H9 (cell line): ENCODE results near the gene CTSW. TPM values are rescaled to one million over a fixed set of nuclear protein-coding genes. Genes with fewer than 3 reads are reported as not detected.

ENCODE experiments used
- DNase-seq: peaks from one replicate; pipeline ENCODE4 v3.0.0-alpha.2; 2017
- H2AFZ ChIP-seq: one replicate; pipeline ENCODE4 v1.6.1; 2013; ENCODE audit warnings: mild to moderate bottlenecking, low read length, control low read depth, moderate library complexity
- H2AK5ac ChIP-seq: 2 replicates; pipeline ENCODE4 v1.6.1; 2013; ENCODE audit warnings: low read length, control low read depth, mixed read lengths; ENCODE audit not compliant: insufficient read length
- H2BK120ac ChIP-seq: one replicate; pipeline ENCODE4 v1.6.1; 2013; ENCODE audit warnings: low read depth, mild to moderate bottlenecking, low read length, control low read depth, inconsistent platforms; ENCODE audit not compliant: poor library complexity, severe bottlenecking
- H2BK12ac ChIP-seq: 2 replicates; pipeline ENCODE4 v1.6.1; 2013; ENCODE audit warnings: low read length, control low read depth, mixed read lengths, low read depth; ENCODE audit not compliant: insufficient read length
- H2BK15ac ChIP-seq: 2 replicates; pipeline ENCODE4 v1.6.1; 2013; ENCODE audit warnings: low read depth, low read length, control low read depth
- H2BK20ac ChIP-seq: one replicate; pipeline ENCODE4 v1.6.1; 2013; ENCODE audit warnings: low read depth, mild to moderate bottlenecking, low read length, control low read depth, inconsistent platforms; ENCODE audit not compliant: poor library complexity, severe bottlenecking
- H2BK5ac ChIP-seq: 2 replicates; pipeline ENCODE4 v1.6.1; 2013; ENCODE audit warnings: low read length, control low read depth, mixed read lengths; ENCODE audit not compliant: insufficient read length
- H3K14ac ChIP-seq: 2 replicates; pipeline ENCODE4 v1.6.1; 2013; ENCODE audit warnings: low read length, control low read depth; ENCODE audit not compliant: insufficient read depth
- H3K18ac ChIP-seq: 2 replicates; pipeline ENCODE4 v1.6.1; 2013; ENCODE audit warnings: low read depth, mild to moderate bottlenecking, mixed read lengths, low read length, control low read depth; ENCODE audit not compliant: insufficient read length
- H3K23ac ChIP-seq: 2 replicates; pipeline ENCODE4 v1.6.1; 2013; ENCODE audit warnings: low read length, control low read depth, mixed read lengths, low read depth; ENCODE audit not compliant: insufficient read length
- H3K23me2 ChIP-seq: 2 replicates; pipeline ENCODE4 v1.6.1; 2013; ENCODE audit warnings: low read depth, mild to moderate bottlenecking, mixed read lengths, low read length, control low read depth; ENCODE audit not compliant: insufficient read length, poor library complexity, severe bottlenecking
- H3K27ac ChIP-seq: 2 replicates; pipeline ENCODE4 v1.5.1; 2013; ENCODE audit warnings: low read length, control low read depth, mixed read lengths, low read depth; ENCODE audit not compliant: insufficient read length
- H3K27me3 ChIP-seq: 2 replicates; pipeline ENCODE4 v1.6.1; 2013; ENCODE audit warnings: low read length, control low read depth, inconsistent platforms; ENCODE audit not compliant: insufficient read depth
- H3K4ac ChIP-seq: 2 replicates; pipeline ENCODE4 v1.6.1; 2013; ENCODE audit warnings: low read depth, mild to moderate bottlenecking, control low read depth, inconsistent platforms, low read length, moderate library complexity
- H3K4me1 ChIP-seq: 2 replicates; pipeline ENCODE4 v1.6.1; 2013; ENCODE audit warnings: low read length, control low read depth, inconsistent platforms; ENCODE audit not compliant: insufficient read depth
- H3K4me2 ChIP-seq: 2 replicates; pipeline ENCODE4 v1.6.1; 2013; ENCODE audit warnings: low read length, control low read depth, mixed read lengths; ENCODE audit not compliant: insufficient read length, insufficient read depth
- H3K56ac ChIP-seq: 2 replicates; pipeline ENCODE4 v1.6.1; 2013; ENCODE audit warnings: low read depth, mild to moderate bottlenecking, mixed read lengths, low read length, control low read depth; ENCODE audit not compliant: insufficient read length
- H3K79me1 ChIP-seq: 2 replicates; pipeline ENCODE4 v1.6.1; 2013; ENCODE audit warnings: low read depth, mild to moderate bottlenecking, moderate library complexity, low read length, control low read depth, inconsistent platforms; ENCODE audit not compliant: insufficient read depth, poor library complexity, severe bottlenecking
- H3K79me2 ChIP-seq: 2 replicates; pipeline ENCODE4 v1.6.1; 2013; ENCODE audit warnings: low read length, control low read depth, inconsistent platforms; ENCODE audit not compliant: insufficient read depth
- H3K9ac ChIP-seq: 2 replicates; pipeline ENCODE4 v1.6.1; 2013; ENCODE audit warnings: low read length, control low read depth, mixed read lengths; ENCODE audit not compliant: insufficient read length; ENCODE audit errors: extremely low read depth
- H3K9me3 ChIP-seq: one replicate; pipeline ENCODE4 v1.6.1; 2013; ENCODE audit warnings: low read depth, low read length, inconsistent platforms; ENCODE audit not compliant: control insufficient read depth
- H3T11ph ChIP-seq: one replicate; pipeline ENCODE4 v1.6.1; 2013; ENCODE audit warnings: mild to moderate bottlenecking, low read length, control low read depth, inconsistent platforms
- H4K20me1 ChIP-seq: one replicate; pipeline ENCODE4 v1.6.1; 2013; ENCODE audit not compliant: control insufficient read depth, insufficient read length, insufficient read depth
- H4K5ac ChIP-seq: 2 replicates; pipeline ENCODE4 v1.6.1; 2013; ENCODE audit warnings: low read depth, mild to moderate bottlenecking, mixed read lengths, low read length, control low read depth; ENCODE audit not compliant: insufficient read length
- H4K8ac ChIP-seq: replicated peaks from 2 replicates; pipeline ENCODE4 v1.6.1; 2013; ENCODE audit warnings: low read length, control low read depth, mixed read lengths, low read depth; ENCODE audit not compliant: insufficient read length
- H4K91ac ChIP-seq: 2 replicates; pipeline ENCODE4 v1.6.1; 2013; ENCODE audit warnings: low read depth, mild to moderate bottlenecking, moderate library complexity, mixed read lengths, low read length, control low read depth; ENCODE audit not compliant: insufficient read length
- H3K27ac Mint-ChIP-seq, 3 experiments: 2 replicates in 2 of 3; 3 replicates in 1 of 3; pipeline ENCODE4 v1.8.0; 2020 to 2021; ENCODE audit warnings: mixed read lengths in 3 of 3, mild to moderate bottlenecking in 1 of 3, moderate library complexity in 1 of 3
- H3K27me3 Mint-ChIP-seq: 2 replicates; pipeline ENCODE4 v1.8.0; 2021; ENCODE audit warnings: low read depth, mild to moderate bottlenecking, moderate library complexity, mixed read lengths
- H3K36me3 Mint-ChIP-seq, 3 experiments: 2 replicates in 2 of 3; 3 replicates in 1 of 3; pipeline ENCODE4 v1.8.0; 2020 to 2021; ENCODE audit warnings: low read depth in 3 of 3, mixed read lengths in 3 of 3; ENCODE audit not compliant: insufficient read depth in 1 of 3
- H3K4me1 Mint-ChIP-seq, 2 experiments: 2 replicates each; pipeline ENCODE4 v1.8.0; 2020; ENCODE audit warnings: mixed read lengths in 2 of 2
- H3K4me3 Mint-ChIP-seq, 2 experiments: 2 replicates in 1 of 2; 3 replicates in 1 of 2; pipeline ENCODE4 v1.8.0; 2020 to 2021; ENCODE audit warnings: mild to moderate bottlenecking in 2 of 2, mixed read lengths in 2 of 2, moderate library complexity in 1 of 2
- H3K9me3 Mint-ChIP-seq, 2 experiments: 2 replicates in 1 of 2; 3 replicates in 1 of 2; pipeline ENCODE4 v1.8.0; 2020; ENCODE audit warnings: mild to moderate bottlenecking in 2 of 2, mixed read lengths in 2 of 2, moderate library complexity in 1 of 2
- CTCF ChIP-seq: fragments of 200-600 bp; sonication (generic); conservative IDR thresholded peaks from 3 replicates; pipeline ENCODE4 v1.8.0; 2021; ENCODE audit warnings: antibody characterized with exemption, mild to moderate bottlenecking
- WGBS: extraction: QIAGEN DNeasy Blood & Tissue Kit; methylation state at CpG from one replicate; pipeline ENCODE4 v1.1.7; 2013; ENCODE audit warnings: missing lambda C conversion rate, low lambda C conversion rate, mixed read lengths; ENCODE audit not compliant: insufficient read length; ENCODE audit errors: extremely low coverage; 5-methylcytosine and 5-hydroxymethylcytosine counted together
- total RNA-seq: library from RNA; stranded (reverse); gene quantifications from 2 replicates; pipeline ENCODE4 v1.2.1, GENCODE V29; 2021

Gene CTSW
- total RNA-seq, 1 experiment from 2014 or later: not detected

GRCh38 chr11:65864706-65865471, 14.7 kb upstream of the CTSW start:
- no peaks in the 10 kb centered on the region for H3K9me3 ChIP-seq
- H3K9me3 Mint-ChIP-seq: peaks cover 0 to 3% of the 10 kb centered on the region in 2 experiments; a peak in 1 of 5 replicates
- no peak overlapping the region for H3K9ac ChIP-seq
- H3K23me2 ChIP-seq: peaks cover 7% of the 10 kb centered on the region
- H3K27ac ChIP-seq: no peak overlapping the region
- H3K23ac ChIP-seq: no peak overlapping the region
- no peak overlapping the region for H2BK20ac ChIP-seq
- no peak overlapping the region for H2BK5ac ChIP-seq
- H3K18ac ChIP-seq: no peak overlapping the region
- H2BK12ac ChIP-seq: no peak overlapping the region
- no CpG with 5 or more reads among the region's 18 CpGs for WGBS
- peaks cover 24 to 41% (median 40%) of the 10 kb centered on the region in 3 experiments; a peak in 6 of 7 replicates for H3K36me3 Mint-ChIP-seq
- H2AK5ac ChIP-seq: no peak overlapping the region
- H3K27me3 ChIP-seq: no peaks in the 10 kb centered on the region; the same call in 1 of the 2 replicates
- H4K5ac ChIP-seq: no peak overlapping the region
- no peak overlapping the region for H3K27ac Mint-ChIP-seq
- no peak overlapping the region for H3K56ac ChIP-seq
- no peak overlapping the region for H3K4me2 ChIP-seq
- no peaks in the 10 kb centered on the region for H3K79me2 ChIP-seq
- no peak for TF ChIP-seq CTCF
- no peak overlapping the region for H2AFZ ChIP-seq
- no peak overlapping the region for H4K8ac ChIP-seq
- no peak overlapping the region for H2BK15ac ChIP-seq
- no peak overlapping the region for H2BK120ac ChIP-seq
- H3T11ph ChIP-seq: no peak overlapping the region
- H4K20me1 ChIP-seq: no peaks in the 10 kb centered on the region
- H4K91ac ChIP-seq: no peak overlapping the region
- H3K4me3 Mint-ChIP-seq: no peak overlapping the region; a peak in 1 of 5 replicates
- DNase-seq: no peak
- no peaks in the 10 kb centered on the region for H3K4me1 ChIP-seq
- H3K4me1 Mint-ChIP-seq: peaks cover 21 to 22% of the 10 kb centered on the region in 2 experiments
- H3K4ac ChIP-seq: no peak overlapping the region
- H3K79me1 ChIP-seq: no peaks in the 10 kb centered on the region
- no peak overlapping the region for H3K14ac ChIP-seq
- H3K27me3 Mint-ChIP-seq: peaks cover 4% of the 10 kb centered on the region
